SJCRH30 (cell line): ENCODE data around the gene TRAPPC5. TPM values are rescaled to one million over a fixed set of nuclear protein-coding genes. Genes with fewer than 3 reads are reported as not detected.

Experiments
- DNase-seq, 2 experiments: peaks; one replicate each; pipeline ENCODE4 v3.0.0-alpha.2; 2015 to 2020
- H3K27ac ChIP-seq: fragments of 250-450 bp; sonication (Bioruptor Pico); 2 replicates; pipeline ENCODE4 v1.5.1; 2020; ENCODE audit warnings: mild to moderate bottlenecking, moderate library complexity
- H3K27me3 ChIP-seq: fragments of 250-450 bp; sonication (Bioruptor Pico); 2 replicates; pipeline ENCODE4 v1.5.1; 2020; ENCODE audit warnings: mild to moderate bottlenecking, moderate library complexity
- H3K36me3 ChIP-seq: fragments of 250-450 bp; sonication (Bioruptor Pico); 2 replicates; pipeline ENCODE4 v1.5.1; 2020; ENCODE audit warnings: mild to moderate bottlenecking, moderate library complexity
- H3K4me1 ChIP-seq: fragments of 250-450 bp; sonication (Bioruptor Pico); 2 replicates; pipeline ENCODE4 v1.5.1; 2020; ENCODE audit warnings: mild to moderate bottlenecking, moderate library complexity
- H3K4me3 ChIP-seq: fragments of 250-450 bp; sonication (Bioruptor Pico); 2 replicates; pipeline ENCODE4 v1.5.1; 2020; ENCODE audit warnings: mild to moderate bottlenecking, moderate library complexity
- H3K9me3 ChIP-seq: fragments of 250-450 bp; sonication (Bioruptor Pico); replicated peaks from 2 replicates; pipeline ENCODE4 v1.5.1; 2020; ENCODE audit warnings: mild to moderate bottlenecking, moderate library complexity
- total RNA-seq: library from RNA; depleted of rRNA; stranded (reverse); fragments of >200 nt; shearing (Covaris generic); gene quantifications from 2 replicates; pipeline ENCODE4 v1.2.3, GENCODE V29; 2014

The TRAPPC5 gene
- total RNA-seq, 1 experiment from 2014 or later: 18.5 TPM

DNA sequence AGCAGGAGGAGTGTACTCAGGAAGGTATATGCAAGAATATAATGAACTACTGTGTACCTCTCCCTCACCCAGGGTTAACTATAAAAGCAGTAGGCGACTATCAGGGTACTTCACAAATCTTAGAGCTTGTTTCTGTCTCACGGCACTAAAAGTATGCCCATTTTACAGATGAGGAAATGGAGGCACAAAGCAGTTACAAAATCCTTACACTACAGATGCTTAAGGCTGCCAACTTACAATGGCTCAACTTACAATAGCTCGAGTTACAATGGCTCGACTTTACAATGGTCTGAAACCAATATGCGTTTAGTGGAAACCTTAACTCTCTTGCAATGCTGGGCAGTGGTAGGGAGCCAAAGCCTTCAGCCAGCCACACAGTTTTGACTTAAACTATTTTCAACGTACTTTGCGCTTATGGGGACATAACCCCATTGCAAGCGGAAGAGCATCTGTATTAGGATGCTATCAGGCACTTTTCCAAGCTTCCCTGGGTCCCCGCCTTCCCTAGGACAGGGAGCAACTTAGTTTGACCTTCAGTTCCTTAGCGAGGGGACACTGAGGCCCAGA, 17.2 kb downstream of the TRAPPC5 start:
- no peak for DNase-seq
- H3K27ac ChIP-seq: no peak overlapping the region
- H3K4me3 ChIP-seq: no peak overlapping the region
- H3K27me3 ChIP-seq: no peaks in the 10 kb centered on the region
- no peaks in the 10 kb centered on the region for H3K36me3 ChIP-seq
- no peaks in the 10 kb centered on the region for H3K9me3 ChIP-seq
- no peaks in the 10 kb centered on the region for H3K4me1 ChIP-seq

DNA sequence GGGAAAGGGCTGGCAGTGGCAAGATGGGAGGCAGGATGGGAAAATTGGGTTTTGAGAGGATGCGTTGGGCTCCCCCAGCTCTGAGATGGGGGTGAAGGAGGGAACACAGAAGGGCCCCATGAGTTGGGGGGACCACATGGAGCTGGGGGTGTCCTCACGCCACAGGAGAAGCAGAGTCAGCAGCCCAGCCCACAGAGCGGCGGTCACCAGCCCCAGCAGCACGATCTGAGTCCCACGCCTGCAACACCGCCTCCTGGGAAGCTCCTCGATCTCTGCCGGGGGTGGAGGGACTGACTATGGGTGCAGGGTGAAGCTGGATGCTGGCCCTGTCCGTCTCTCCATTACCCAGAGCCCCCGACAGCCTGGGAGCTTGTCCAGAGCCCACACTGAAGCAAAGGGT, 17.9 kb downstream of the TRAPPC5 start:
- H3K9me3 ChIP-seq: no peaks in the 10 kb centered on the region

GRCh38 chr19:7699003-7699402, 18.4 kb downstream of the TRAPPC5 start:
- no peak overlapping the region for H3K27ac ChIP-seq
- H3K4me3 ChIP-seq: no peak overlapping the region
- no peaks in the 10 kb centered on the region for H3K36me3 ChIP-seq
- H3K9me3 ChIP-seq: no peaks in the 10 kb centered on the region
- no peaks in the 10 kb centered on the region for H3K4me1 ChIP-seq
- no peak for DNase-seq
- no peaks in the 10 kb centered on the region for H3K27me3 ChIP-seq

More for the DNA sequence above, 17.9 kb downstream of the TRAPPC5 start:
- no peaks in the 10 kb centered on the region for H3K27me3 ChIP-seq
- H3K4me3 ChIP-seq: no peak overlapping the region
- no peak for DNase-seq
- H3K27ac ChIP-seq: no peak overlapping the region
- H3K4me1 ChIP-seq: no peaks in the 10 kb centered on the region
- H3K36me3 ChIP-seq: no peaks in the 10 kb centered on the region

DNA sequence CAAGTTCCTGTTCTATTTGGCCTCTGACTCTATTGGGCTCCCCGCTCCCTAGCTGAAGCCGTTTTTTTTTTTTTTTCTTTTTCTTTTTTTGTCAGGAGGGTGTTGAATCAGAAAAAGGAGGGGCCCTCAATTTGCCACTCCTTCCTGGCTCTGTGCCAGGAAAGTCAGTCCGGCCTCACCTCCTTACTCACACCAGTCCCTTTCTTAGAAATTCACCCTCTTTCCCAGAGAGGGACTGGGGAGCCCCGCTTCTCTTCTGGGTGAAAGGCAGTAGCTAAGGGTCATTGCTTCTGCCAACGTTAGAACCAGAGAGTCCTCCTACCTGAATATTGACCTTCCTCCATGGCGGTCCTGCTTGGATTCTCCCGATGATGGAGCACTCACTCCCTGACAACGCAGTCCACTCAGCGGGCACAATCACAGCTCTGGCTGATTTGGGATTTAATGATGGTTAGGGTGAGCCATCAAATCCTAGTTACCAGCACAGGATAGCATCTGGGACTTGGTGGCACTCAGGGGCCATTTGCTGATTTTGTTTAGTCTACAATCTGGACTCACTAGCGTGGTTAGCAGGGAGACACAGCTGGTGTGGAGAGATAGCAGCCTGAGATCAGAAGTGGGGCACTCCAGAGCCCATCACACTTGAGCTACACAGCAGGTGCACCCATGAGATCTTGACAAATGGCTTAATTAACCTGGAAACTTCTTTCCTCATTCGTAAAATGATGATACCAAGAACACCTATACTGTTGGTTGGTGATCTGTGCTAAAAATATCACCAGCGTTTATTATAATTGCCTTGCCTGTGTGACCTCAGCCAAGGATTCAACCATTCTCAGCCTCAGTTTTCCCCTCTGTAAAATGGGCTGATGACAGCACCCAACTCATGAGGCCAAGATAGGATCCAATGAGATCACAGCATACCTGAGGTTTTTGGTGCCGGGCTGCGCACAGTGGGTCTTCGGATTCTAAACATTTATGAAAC, 19.1 kb downstream of the TRAPPC5 start:
- H3K4me3 ChIP-seq: no peak overlapping the region

DNA sequence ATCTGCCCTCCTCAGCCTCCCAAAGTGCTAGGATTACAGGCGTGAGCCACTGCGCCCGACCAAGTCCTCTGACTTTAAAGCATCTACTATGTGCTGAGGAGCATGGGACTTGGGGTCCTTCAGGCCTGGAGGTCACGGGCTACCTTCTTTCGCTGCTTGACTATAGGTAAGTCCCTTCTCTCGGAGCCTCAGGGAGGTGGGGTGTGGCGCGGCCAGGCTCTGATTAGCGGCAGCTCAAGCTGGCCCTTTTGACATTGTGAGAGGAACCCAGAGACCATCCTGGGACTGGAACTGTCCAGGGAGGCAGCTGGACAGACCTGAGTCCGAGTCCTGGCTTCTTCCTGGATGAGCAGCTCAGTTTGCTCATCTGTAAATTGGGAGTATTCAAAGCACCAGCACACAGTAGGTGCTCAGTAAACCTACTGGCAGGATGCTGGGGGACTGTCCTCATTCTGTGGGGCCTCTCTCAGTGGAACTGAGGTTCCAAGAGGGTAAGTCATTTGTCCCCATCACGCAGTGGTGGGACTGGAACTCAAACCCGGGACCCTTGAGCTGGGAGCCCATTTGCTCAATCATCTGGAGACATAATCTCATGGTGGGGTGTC, 20.5 kb downstream of the TRAPPC5 start:
- Histone ChIP-seq H3K9me3 (no peaks in the 10 kb centered on the region), H3K27ac (no peak overlapping the region), H3K4me3 (no peak overlapping the region), H3K4me1 (no peaks in the 10 kb centered on the region), H3K36me3 (no peaks in the 10 kb centered on the region), H3K27me3 (no peaks in the 10 kb centered on the region)
- DNase-seq: no peak

More for the DNA sequence above, 19.1 kb downstream of the TRAPPC5 start:
- Histone ChIP-seq H3K4me1 (no peaks in the 10 kb centered on the region), H3K9me3 (no peaks in the 10 kb centered on the region), H3K36me3 (no peaks in the 10 kb centered on the region), H3K27ac (no peak overlapping the region), H3K27me3 (no peaks in the 10 kb centered on the region)
- DNase-seq: no peak

DNA sequence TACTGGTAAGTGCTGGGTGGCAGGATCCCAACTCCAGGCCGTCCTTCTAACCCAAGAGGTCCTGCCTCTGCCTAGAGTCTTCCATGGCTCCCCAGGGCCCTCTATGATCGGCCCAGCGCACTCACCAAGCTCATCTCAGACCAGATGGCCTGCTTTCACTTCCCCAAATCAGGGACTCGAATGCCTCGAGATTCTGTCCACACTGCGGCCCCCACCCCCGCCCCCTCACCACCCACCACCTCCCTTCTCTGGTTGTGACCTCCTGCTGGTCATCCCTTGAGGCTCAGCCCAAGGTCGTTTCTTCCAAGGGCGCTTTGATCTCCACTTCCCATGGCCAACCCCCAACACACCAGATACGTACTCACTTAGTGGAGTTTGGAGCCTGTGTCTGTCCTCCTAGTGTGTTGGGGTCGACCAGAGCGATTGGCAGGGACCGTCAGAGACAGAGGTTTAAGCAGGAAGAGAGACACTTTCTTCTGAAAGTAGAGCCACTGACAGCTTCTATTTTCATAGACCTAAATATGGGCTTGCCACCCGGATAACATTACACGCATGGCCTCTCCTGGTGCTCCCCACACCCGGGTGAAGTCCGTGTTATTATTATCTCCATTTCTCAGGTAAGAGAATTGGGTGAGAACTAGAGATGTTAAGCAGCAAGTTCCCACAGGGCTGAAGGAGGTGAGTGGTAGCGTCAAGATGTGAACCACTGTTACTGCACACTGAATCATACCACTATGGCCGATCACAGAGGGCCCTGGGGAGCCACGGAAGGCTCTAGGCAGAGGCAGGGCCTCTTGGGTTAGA, 21.2 kb downstream of the TRAPPC5 start, which contains the start of gene FCER2:
TSS of gene FCER2 (minus strand) at position 478 of the 804 bp plus-strand sequence. CDS start 2,371 bp downstream, outside the sequence.
- Histone ChIP-seq H3K4me3 (no peak within 1 kb of the TSS), H3K4me1 (no peaks in the 10 kb centered on the region), H3K9me3 (no peaks in the 10 kb centered on the region), H3K27ac (no peak within 1 kb of the TSS), H3K27me3 (no peaks in the 10 kb centered on the region), H3K36me3 (no peaks in the 10 kb centered on the region)
- DNase-seq: no peak

GRCh38 chr19:7703332-7703731, 22.7 kb downstream of the TRAPPC5 start:
- no peaks in the 10 kb centered on the region for H3K27me3 ChIP-seq
- no peaks in the 10 kb centered on the region for H3K4me1 ChIP-seq
- H3K27ac ChIP-seq: no peak overlapping the region
- no peak for DNase-seq
- no peak overlapping the region for H3K4me3 ChIP-seq
- no peaks in the 10 kb centered on the region for H3K9me3 ChIP-seq
- no peaks in the 10 kb centered on the region for H3K36me3 ChIP-seq

DNA sequence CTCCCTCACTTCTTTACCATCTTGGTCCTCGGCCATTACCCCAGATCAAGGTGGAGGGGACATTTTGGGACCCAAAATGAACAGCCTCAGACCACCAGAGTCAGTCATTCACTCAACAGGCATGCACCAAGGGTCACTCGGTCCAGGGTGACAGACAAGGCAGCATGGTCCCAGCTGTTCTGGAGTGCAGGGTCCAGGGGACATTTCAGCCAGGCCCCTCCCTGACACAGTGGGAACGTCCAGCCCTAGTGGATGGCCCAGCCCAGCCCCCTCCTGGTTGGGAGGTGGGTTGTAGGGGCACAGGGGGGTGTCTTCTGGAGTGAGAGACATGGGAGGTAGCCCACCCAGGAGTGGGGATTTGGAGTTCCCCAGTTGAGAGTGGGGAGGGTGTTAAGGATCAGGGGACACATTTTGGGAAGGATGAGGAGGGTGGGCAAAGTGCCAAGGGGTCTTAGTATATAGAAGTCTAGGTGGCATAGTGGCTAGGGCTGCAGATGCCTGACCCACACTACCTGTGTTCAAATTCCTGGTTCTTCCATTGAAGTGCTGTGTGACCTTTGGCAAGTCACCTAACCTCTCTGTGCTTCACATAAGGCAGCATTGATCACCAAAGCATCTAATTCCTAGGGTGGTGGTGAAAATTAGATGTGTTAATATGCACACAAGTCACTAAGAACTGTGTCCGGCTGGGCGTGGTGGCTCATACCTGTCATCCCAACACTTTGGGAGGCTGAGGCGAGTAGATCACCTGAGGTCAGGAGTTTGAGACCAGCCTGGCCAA, 23.8 kb downstream of the TRAPPC5 start:
- Histone ChIP-seq H3K27ac (no peak overlapping the region), H3K27me3 (no peaks in the 10 kb centered on the region), H3K4me3 (no peak overlapping the region), H3K4me1 (no peaks in the 10 kb centered on the region), H3K36me3 (no peaks in the 10 kb centered on the region), H3K9me3 (no peaks in the 10 kb centered on the region)
- no peak for DNase-seq

- Histone ChIP-seq H3K27ac (no peak overlapping the region), H3K4me1 (no peaks in the 10 kb centered on the region), H3K36me3 (no peaks in the 10 kb centered on the region), H3K4me3 (no peak overlapping the region), H3K9me3 (no peaks in the 10 kb centered on the region), H3K27me3 (no peaks in the 10 kb centered on the region)
- no peak for DNase-seq
Measured at GRCh38 chr19:7705387-7706187, 25.0 kb downstream of the TRAPPC5 start.

DNA sequence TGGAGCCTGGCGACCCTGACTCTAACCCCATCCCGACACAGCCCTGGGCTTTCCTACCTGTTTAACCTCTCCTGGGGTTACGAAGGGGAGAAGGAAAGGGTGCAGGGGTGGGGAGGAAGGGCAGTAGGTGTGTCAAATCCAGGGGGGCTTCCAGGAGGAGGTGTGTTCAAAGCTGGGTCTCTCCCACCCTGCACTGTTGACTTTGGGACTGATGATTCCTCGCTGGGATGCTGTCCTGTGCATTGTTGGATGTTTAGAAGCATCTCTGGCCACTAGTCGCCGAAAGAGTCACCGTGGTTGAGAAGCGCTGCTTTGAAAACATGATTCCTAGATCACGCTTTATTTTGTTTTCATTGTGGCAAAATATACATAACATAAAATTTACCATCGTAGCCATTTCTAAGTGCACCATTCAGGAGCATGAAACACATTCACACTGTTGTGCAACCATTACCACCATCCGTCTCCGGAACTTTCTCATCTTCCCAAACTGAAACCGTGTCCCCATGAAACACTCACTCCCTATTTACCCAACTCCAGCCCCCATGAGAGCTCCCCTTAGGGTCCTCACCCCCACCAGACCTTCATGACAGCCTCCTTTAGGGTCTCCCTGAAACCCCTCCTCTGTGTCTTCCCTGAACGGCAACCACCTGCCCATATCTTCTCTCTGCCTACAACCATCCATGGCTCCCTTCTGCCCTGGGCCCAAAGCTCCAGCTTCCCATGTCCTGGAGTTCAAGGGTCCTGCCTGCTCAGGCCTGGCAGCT, 25.7 kb downstream of the TRAPPC5 start:
- DNase-seq: no peak
- Histone ChIP-seq H3K27me3 (no peaks in the 10 kb centered on the region), H3K4me1 (no peaks in the 10 kb centered on the region), H3K36me3 (no peaks in the 10 kb centered on the region), H3K27ac (no peak overlapping the region), H3K9me3 (no peaks in the 10 kb centered on the region), H3K4me3 (no peak overlapping the region)

DNA sequence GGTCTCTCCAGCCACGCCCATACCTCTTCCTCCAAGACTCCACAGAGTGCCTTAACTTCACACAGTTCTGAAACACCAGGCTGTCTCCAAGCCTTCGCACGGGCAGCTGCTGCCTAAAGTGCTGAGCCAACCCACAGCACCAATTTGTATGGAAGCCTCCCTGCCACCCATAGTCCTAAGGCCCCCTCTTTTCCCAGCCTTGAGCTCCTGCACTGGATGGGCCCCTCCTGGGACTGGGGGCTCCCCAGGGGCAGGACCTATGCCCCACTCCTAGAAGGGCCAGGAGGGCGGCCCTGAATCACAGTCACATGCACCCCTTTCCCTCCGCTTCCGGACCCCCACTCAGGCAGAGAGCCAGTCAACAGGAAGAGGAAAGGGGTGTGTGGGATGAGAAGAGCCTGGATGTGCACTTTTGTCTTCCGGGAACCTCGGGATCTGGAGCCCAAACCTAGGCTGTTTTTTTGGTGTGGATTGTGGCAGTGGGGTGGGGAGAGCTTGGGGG, 26.4 kb downstream of the TRAPPC5 start:
- H3K4me3 ChIP-seq: no peak overlapping the region
- H3K9me3 ChIP-seq: no peaks in the 10 kb centered on the region

DNA sequence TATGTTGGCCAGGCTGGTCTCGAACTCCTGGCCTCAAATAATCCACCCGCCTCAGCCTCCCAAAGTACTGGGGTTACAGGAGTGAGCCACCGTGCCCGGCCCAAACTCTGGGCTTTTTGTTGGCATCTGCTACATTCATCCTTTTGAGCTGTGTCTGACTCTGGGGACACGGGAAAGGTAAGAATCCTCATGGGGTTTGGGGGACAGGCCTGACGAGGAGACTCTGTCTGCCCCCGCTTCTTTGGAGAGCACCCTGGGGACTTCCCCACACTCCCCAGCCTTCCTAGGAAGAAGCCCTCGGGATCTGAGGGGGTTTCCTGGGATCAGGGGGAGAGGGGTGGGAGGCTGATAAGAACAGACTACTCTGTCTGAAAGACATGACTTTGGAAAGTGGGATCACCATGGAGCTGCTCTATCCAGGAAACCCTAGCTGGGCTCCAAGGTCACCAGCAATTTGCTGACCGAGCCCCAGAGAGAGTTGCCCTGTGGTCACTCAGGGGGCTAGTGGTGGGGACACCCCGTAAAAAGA, 29.4 kb downstream of the TRAPPC5 start:
- Histone ChIP-seq H3K4me3 (no peak overlapping the region), H3K9me3 (no peaks in the 10 kb centered on the region), H3K27ac (no peak overlapping the region), H3K27me3 (no peaks in the 10 kb centered on the region), H3K36me3 (no peaks in the 10 kb centered on the region), H3K4me1 (no peaks in the 10 kb centered on the region)
- DNase-seq: no peak

More for the DNA sequence above, 26.4 kb downstream of the TRAPPC5 start:
- H3K27me3 ChIP-seq: no peaks in the 10 kb centered on the region
- no peaks in the 10 kb centered on the region for H3K4me1 ChIP-seq
- no peak overlapping the region for H3K27ac ChIP-seq
- no peak for DNase-seq
- no peaks in the 10 kb centered on the region for H3K36me3 ChIP-seq
